ENCODE data around the gene GPR176.

Gene GPR176, protein sequence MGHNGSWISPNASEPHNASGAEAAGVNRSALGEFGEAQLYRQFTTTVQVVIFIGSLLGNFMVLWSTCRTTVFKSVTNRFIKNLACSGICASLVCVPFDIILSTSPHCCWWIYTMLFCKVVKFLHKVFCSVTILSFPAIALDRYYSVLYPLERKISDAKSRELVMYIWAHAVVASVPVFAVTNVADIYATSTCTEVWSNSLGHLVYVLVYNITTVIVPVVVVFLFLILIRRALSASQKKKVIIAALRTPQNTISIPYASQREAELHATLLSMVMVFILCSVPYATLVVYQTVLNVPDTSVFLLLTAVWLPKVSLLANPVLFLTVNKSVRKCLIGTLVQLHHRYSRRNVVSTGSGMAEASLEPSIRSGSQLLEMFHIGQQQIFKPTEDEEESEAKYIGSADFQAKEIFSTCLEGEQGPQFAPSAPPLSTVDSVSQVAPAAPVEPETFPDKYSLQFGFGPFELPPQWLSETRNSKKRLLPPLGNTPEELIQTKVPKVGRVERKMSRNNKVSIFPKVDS

DNA sequence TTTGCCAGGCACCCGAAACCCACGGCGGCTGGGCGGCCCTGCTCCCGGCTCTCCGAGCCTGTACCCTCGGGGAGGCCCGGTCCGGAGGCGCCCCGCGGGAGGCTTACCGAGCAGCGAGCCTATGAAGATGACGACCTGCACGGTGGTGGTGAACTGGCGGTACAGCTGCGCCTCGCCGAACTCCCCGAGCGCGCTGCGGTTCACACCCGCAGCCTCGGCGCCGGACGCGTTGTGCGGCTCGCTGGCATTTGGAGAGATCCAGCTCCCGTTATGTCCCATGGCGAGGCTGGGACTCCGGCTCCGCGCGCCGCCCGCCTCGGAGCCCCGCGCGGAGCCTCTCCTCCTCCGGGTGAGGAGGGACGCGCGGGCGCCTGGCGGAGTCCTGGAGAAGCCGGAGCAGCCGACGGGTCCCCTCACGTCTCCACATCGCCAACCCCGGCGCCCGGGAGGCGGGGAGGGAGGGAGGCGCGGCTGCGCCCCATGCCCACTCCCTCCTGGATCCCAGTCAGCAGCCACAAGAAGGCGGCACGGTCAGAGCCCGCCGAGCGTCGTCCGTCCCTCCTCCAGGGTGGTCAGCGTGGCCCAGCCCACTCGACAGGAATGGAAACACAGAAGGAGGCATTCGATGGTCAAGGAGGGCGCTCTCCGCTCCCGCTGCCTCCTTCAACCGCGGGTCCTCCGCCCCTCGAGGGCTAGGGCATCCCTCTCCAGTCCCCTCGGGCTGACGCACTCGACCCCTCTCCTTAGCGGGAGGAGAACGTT, at the start of gene GPR176:
GPR176 (minus strand) TSS at position 519 of the 762 bp plus-strand sequence; CDS start at position 279, 240 bp downstream.
- Histone ChIP-seq H3K9me3 (ENCODE audit: control insufficient read depth, low read length) (no peaks in the 10 kb centered on the region), H3K4me1 (ENCODE audit: control insufficient read depth, insufficient read depth, low read length) (peaks cover 15% of the 10 kb centered on the region), H3K27me3 (ENCODE audit: control insufficient read depth, insufficient read depth, low read length) (peaks cover 27% of the 10 kb centered on the region), H3K36me3 (ENCODE audit: control insufficient read depth, insufficient read depth, low read length) (no peaks in the 10 kb centered on the region), H3K9ac (ENCODE audit: low read length) (peak within 1 kb of the TSS; percentile 64), H3K4me3 (ENCODE audit: low read length) (peak within 1 kb of the TSS; percentile 82)

DNA sequence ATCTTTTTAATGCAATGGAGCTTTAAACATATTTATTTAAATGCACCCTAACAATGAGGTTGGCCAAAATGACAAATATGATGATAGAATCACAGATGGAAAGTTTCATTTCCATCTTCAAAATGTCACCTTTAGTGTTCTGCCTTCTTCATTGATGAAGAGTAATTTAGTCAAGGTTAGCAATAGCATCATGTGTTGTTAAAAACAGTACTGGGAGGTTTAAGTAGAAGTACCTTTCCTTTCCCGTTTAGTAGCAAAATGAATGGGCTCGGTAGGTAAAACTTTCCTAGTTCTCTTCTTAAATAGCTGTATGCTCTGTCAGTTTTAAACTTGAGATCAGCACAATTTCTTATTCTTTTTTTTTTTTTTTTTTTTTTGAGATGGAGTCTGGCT, 48.9 kb upstream of the GPR176 start:
- Histone ChIP-seq H3K27me3 (ENCODE audit: control insufficient read depth, insufficient read depth, low read length) (no peaks in the 10 kb centered on the region), H3K9ac (ENCODE audit: low read length) (no peak overlapping the region), H3K36me3 (ENCODE audit: control insufficient read depth, insufficient read depth, low read length) (no peaks in the 10 kb centered on the region), H3K4me3 (ENCODE audit: low read length) (no peak overlapping the region), H3K4me1 (ENCODE audit: control insufficient read depth, insufficient read depth, low read length) (peaks cover 8% of the 10 kb centered on the region), H3K9me3 (ENCODE audit: control insufficient read depth, low read length) (no peaks in the 10 kb centered on the region)

DNA sequence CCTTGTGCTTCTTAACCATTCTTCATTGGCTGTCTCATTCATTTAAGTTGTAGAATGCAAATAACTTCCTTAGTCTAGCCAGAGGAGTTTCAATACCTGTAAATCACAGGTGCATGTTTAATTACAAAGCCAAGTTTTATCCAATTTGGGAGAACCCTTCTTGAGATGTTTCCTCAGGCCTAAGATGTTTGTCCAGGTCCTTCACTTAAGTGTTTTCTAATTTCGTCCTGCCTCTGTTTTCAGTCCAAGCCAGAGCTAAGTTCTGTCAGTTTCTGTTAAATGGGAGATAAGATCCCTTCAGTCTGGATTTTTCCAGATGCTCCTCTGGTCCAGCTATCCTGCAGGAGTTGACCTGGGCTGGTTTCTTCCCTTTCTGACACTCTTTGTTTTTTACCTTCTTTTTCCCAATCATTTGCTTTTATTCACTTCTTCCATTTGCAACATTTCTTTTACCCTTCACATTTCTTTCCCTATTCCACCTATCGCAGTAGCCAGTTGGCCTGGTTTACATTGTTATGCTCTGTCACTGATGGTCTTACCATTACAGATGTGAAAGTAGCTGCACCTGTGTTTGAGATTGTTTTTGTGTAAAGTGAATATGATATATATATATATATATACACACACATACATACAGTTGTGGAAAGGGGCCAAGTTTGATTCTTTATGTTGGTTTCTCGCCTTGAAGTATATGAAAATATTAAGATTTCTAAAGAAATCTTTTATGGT, 48.4 kb upstream of the GPR176 start:
- H3K4me1 ChIP-seq (ENCODE audit: control insufficient read depth, insufficient read depth, low read length) = peaks cover 8% of the 10 kb centered on the region
- no peak overlapping the region for H3K4me3 ChIP-seq (ENCODE audit: low read length)
- H3K27me3 ChIP-seq (ENCODE audit: control insufficient read depth, insufficient read depth, low read length) = no peaks in the 10 kb centered on the region
- H3K36me3 ChIP-seq (ENCODE audit: control insufficient read depth, insufficient read depth, low read length) = no peaks in the 10 kb centered on the region
- no peaks in the 10 kb centered on the region for H3K9me3 ChIP-seq (ENCODE audit: control insufficient read depth, low read length)
- no peak overlapping the region for H3K9ac ChIP-seq (ENCODE audit: low read length)

DNA sequence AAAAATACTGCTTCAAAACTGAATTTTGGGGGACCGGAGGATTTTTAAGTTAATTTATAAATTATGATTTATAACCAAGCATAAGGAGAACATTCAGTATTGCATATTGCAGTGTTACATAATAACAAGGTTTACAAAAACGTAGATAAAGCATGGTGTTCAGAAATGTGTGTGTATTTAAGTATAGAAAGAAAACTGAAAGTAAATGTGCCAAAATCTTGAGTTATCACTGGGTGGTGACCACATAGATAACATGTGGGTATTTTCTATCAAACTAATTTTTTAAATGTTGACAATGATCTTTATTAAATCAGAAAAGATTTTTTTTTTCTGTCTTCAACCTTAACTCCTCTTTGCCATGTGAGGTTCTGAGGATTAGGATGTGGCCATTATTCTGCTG, 46.5 kb upstream of the GPR176 start:
- no peak overlapping the region for H3K9ac ChIP-seq (ENCODE audit: low read length)
- no peak overlapping the region for H3K4me3 ChIP-seq (ENCODE audit: low read length)
- H3K9me3 ChIP-seq (ENCODE audit: control insufficient read depth, low read length) = no peaks in the 10 kb centered on the region
- no peaks in the 10 kb centered on the region for H3K36me3 ChIP-seq (ENCODE audit: control insufficient read depth, insufficient read depth, low read length)
- H3K4me1 ChIP-seq (ENCODE audit: control insufficient read depth, insufficient read depth, low read length) = peaks cover 8% of the 10 kb centered on the region
- H3K27me3 ChIP-seq (ENCODE audit: control insufficient read depth, insufficient read depth, low read length) = no peaks in the 10 kb centered on the region

DNA sequence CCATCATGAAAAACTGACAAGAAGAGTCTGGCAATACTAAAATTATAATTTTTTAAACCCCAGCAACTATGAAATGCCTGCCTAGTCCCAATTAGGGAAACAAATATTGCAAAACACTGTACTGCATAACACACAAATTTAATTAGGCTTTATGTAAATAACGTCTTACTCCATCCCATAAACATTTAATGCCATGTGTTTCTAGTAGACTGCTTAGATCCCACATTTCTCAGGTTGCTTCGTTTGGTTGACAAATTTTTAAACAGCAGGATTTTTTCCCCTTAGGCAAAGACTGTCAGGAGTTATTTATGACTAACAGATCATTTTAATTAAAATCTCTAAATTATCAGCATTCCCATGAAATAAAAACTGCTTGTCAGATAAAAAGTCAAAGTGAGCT, 43.7 kb upstream of the GPR176 start:
- no peaks in the 10 kb centered on the region for H3K36me3 ChIP-seq (ENCODE audit: control insufficient read depth, insufficient read depth, low read length)
- no peak overlapping the region for H3K4me3 ChIP-seq (ENCODE audit: low read length)
- H3K9me3 ChIP-seq (ENCODE audit: control insufficient read depth, low read length) = no peaks in the 10 kb centered on the region
- no peak overlapping the region for H3K9ac ChIP-seq (ENCODE audit: low read length)
- H3K4me1 ChIP-seq (ENCODE audit: control insufficient read depth, insufficient read depth, low read length) = no peaks in the 10 kb centered on the region
- H3K27me3 ChIP-seq (ENCODE audit: control insufficient read depth, insufficient read depth, low read length) = no peaks in the 10 kb centered on the region

DNA sequence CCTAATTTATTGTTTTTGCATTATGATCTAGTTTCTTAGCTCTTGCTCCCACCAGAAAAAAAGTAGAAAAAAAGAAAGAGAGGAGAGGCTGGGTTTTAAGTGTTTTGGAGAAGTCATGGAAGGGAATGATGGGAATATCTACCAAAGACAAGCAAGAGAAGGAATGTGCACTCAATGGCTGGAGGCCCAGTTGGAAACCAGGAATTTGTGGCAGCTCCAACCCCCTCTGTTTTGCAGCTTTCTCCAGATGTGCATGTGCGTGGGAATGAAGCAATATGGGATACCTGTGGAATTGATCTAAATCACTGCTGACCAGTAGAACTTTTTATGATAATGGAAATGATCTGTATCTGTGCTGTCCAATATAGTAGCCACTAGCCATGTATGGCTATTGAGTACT, 41.0 kb upstream of the GPR176 start:
- no peaks in the 10 kb centered on the region for H3K27me3 ChIP-seq (ENCODE audit: control insufficient read depth, insufficient read depth, low read length)

DNA sequence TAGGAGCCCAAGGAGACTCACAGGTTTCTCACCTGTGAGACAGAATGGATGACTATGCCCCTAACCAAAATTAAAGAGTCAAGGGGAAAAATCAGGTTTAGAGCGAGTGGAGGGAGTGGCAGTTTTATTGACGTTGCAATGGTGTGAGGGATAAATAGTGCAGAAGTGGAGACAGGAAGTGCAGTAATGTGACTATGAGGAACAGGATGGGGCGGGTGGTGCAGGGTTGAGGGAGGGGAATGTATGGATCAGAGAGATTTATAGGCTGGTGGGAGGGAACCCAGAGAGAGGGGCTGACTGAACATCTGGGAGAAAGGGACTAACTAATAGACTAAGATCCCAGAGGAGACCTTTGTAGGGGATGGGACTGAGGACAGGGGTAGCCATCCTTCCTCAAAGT, 40.3 kb upstream of the GPR176 start:
- no peak overlapping the region for H3K9ac ChIP-seq (ENCODE audit: low read length)
- H3K4me3 ChIP-seq (ENCODE audit: low read length) = no peak overlapping the region
- H3K9me3 ChIP-seq (ENCODE audit: control insufficient read depth, low read length) = no peaks in the 10 kb centered on the region
- no peaks in the 10 kb centered on the region for H3K4me1 ChIP-seq (ENCODE audit: control insufficient read depth, insufficient read depth, low read length)
- no peaks in the 10 kb centered on the region for H3K36me3 ChIP-seq (ENCODE audit: control insufficient read depth, insufficient read depth, low read length)
- H3K27me3 ChIP-seq (ENCODE audit: control insufficient read depth, insufficient read depth, low read length) = no peaks in the 10 kb centered on the region

More for the DNA sequence above, 41.0 kb upstream of the GPR176 start:
- no peaks in the 10 kb centered on the region for H3K9me3 ChIP-seq (ENCODE audit: control insufficient read depth, low read length)
- H3K36me3 ChIP-seq (ENCODE audit: control insufficient read depth, insufficient read depth, low read length) = no peaks in the 10 kb centered on the region
- H3K4me3 ChIP-seq (ENCODE audit: low read length) = no peak overlapping the region
- H3K4me1 ChIP-seq (ENCODE audit: control insufficient read depth, insufficient read depth, low read length) = no peaks in the 10 kb centered on the region
- no peak overlapping the region for H3K9ac ChIP-seq (ENCODE audit: low read length)

DNA sequence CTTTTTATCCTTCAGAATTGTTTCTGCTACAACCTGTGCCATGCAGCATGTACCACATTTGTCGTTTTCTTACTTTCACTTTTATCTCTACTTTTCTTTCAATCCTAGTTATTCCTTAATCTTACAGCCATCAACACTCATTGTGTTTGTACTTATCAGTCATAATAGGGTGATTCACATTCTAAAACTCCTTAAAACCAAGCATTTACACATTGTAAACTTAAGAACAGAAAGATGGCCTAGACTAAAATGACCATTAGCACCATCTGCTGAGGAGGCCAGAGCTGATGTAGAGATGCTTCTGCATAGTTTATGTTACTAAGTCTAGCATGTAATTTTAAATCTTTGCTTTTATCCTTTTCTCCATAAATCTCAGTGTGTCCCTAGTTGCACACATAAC, 39.3 kb upstream of the GPR176 start:
- no peaks in the 10 kb centered on the region for H3K9me3 ChIP-seq (ENCODE audit: control insufficient read depth, low read length)
- H3K4me3 ChIP-seq (ENCODE audit: low read length) = no peak overlapping the region
- no peak overlapping the region for H3K9ac ChIP-seq (ENCODE audit: low read length)
- no peaks in the 10 kb centered on the region for H3K27me3 ChIP-seq (ENCODE audit: control insufficient read depth, insufficient read depth, low read length)
- H3K4me1 ChIP-seq (ENCODE audit: control insufficient read depth, insufficient read depth, low read length) = no peaks in the 10 kb centered on the region
- no peaks in the 10 kb centered on the region for H3K36me3 ChIP-seq (ENCODE audit: control insufficient read depth, insufficient read depth, low read length)

DNA sequence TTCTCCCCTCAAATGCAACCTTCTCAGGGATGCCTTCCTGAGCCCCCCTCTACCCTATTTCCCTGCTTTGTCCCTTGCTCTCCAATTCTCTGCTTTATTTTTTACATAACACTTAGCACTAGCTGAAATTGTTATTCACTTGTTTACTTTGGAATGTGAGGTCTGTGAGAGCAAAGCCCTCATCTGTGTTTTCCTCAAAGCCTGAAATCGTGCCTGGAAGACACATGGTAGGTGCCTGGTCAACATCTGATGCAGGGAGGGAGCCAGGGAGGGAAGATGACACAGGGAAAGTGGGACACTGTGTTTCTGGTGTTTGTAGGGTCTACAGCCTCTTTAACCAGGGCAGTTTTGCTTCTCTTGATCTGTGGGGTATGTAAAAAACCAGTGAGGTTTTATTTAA, 37.4 kb upstream of the GPR176 start:
- Histone ChIP-seq H3K9ac (ENCODE audit: low read length) (no peak overlapping the region), H3K4me1 (ENCODE audit: control insufficient read depth, insufficient read depth, low read length) (no peaks in the 10 kb centered on the region), H3K36me3 (ENCODE audit: control insufficient read depth, insufficient read depth, low read length) (no peaks in the 10 kb centered on the region), H3K4me3 (ENCODE audit: low read length) (no peak overlapping the region), H3K9me3 (ENCODE audit: control insufficient read depth, low read length) (no peaks in the 10 kb centered on the region), H3K27me3 (ENCODE audit: control insufficient read depth, insufficient read depth, low read length) (no peaks in the 10 kb centered on the region)

DNA sequence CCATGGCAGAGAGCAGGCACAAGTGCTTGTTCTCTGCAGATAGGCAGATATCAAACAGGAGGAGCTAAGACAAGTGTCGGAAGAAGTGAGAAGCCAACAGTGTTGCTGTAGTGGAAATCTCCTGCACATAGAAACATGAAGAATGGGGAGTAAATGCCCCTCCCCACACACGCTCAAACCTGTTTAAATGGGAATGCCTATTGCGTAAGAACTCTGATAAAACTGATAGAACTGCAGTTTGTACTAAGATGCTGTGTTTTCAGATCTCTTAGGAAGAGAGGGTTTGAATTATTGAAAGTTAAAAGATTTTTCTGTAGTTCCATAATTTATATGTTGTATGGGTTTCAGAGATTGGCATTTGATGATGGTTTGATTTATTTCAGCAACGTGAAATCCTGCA, 33.5 kb upstream of the GPR176 start:
- Histone ChIP-seq H3K27me3 (ENCODE audit: control insufficient read depth, insufficient read depth, low read length) (no peaks in the 10 kb centered on the region), H3K36me3 (ENCODE audit: control insufficient read depth, insufficient read depth, low read length) (no peaks in the 10 kb centered on the region), H3K4me3 (ENCODE audit: low read length) (no peak overlapping the region), H3K9me3 (ENCODE audit: control insufficient read depth, low read length) (no peaks in the 10 kb centered on the region), H3K4me1 (ENCODE audit: control insufficient read depth, insufficient read depth, low read length) (peaks cover 6% of the 10 kb centered on the region), H3K9ac (ENCODE audit: low read length) (no peak overlapping the region)

DNA sequence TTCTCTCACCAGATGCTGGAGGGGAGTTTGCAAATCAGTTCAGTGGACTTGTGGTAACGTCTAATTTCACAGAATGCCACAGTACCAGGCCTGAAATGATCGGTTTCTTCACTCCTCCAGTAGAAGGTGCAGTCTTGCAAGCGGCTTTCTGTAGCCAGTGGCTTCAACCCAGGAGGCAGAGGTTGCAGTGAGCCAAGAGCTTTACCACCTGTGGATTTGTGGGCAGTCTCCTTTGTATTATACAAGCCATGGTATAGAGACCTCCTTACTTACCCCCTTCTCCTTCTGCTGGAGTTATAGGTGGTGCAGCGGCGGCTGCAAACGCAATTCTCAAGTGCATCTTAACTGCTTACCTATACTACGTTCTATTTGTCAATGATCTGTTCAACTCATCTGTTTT, 31.5 kb upstream of the GPR176 start:
- no peaks in the 10 kb centered on the region for H3K27me3 ChIP-seq (ENCODE audit: control insufficient read depth, insufficient read depth, low read length)
- H3K9ac ChIP-seq (ENCODE audit: low read length) = no peak overlapping the region
- peaks cover 13% of the 10 kb centered on the region for H3K4me1 ChIP-seq (ENCODE audit: control insufficient read depth, insufficient read depth, low read length)
- no peaks in the 10 kb centered on the region for H3K9me3 ChIP-seq (ENCODE audit: control insufficient read depth, low read length)
- no peaks in the 10 kb centered on the region for H3K36me3 ChIP-seq (ENCODE audit: control insufficient read depth, insufficient read depth, low read length)
- no peak overlapping the region for H3K4me3 ChIP-seq (ENCODE audit: low read length)

DNA sequence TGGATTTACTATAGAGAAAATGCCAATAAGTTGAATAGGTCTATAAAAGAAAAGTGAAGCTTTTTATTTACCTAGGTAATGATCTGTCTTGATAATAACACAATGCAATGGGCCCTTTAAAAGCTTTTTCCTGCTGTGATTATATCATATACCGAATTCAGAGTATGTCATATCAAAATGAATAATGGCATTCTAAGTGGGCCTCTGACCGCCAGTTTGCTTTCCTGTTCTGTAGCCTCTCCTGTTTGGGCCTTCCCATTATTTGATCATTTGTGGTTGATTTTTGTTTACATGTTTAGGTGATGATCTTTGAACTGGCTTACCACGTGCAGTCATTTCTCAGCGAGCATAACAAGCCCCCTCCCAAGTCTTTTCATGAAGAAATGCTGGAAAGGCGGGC, 28.8 kb upstream of the GPR176 start:
- peaks cover 13% of the 10 kb centered on the region for H3K4me1 ChIP-seq (ENCODE audit: control insufficient read depth, insufficient read depth, low read length)
- H3K9me3 ChIP-seq (ENCODE audit: control insufficient read depth, low read length) = no peaks in the 10 kb centered on the region
- no peaks in the 10 kb centered on the region for H3K27me3 ChIP-seq (ENCODE audit: control insufficient read depth, insufficient read depth, low read length)
- no peak overlapping the region for H3K9ac ChIP-seq (ENCODE audit: low read length)
- H3K36me3 ChIP-seq (ENCODE audit: control insufficient read depth, insufficient read depth, low read length) = no peaks in the 10 kb centered on the region
- no peak overlapping the region for H3K4me3 ChIP-seq (ENCODE audit: low read length)

All from mucosa of stomach (tissue), 1 donor.